Large intestine (tissue), 3 donors: ENCODE data around the gene ZBTB43. TPM values are rescaled to one million over a fixed set of nuclear protein-coding genes. Genes with fewer than 3 reads are reported as not detected.

Experiments
- DNase-seq, 2 donors: peaks; one replicate each; pipeline versions ENCODE4 v3.0.0 to v3.0.0-alpha.2; 2013
- H3K27ac ChIP-seq: one replicate; pipeline ENCODE4 v1.5.1; 2013; ENCODE audit warnings: low read length
- H3K27me3 ChIP-seq: 2 replicates; pipeline ENCODE4 v1.6.1; 2013; ENCODE audit warnings: low read length; ENCODE audit not compliant: control insufficient read depth, insufficient read depth
- H3K36me3 ChIP-seq: 2 replicates; pipeline ENCODE4 v1.6.1; 2013; ENCODE audit warnings: low read length; ENCODE audit not compliant: control insufficient read depth, insufficient read depth
- H3K4me1 ChIP-seq: one replicate; pipeline ENCODE4 v1.6.1; 2013; ENCODE audit warnings: low read length; ENCODE audit not compliant: control insufficient read depth, insufficient read depth
- H3K4me3 ChIP-seq: one replicate; pipeline ENCODE4 v1.5.1; 2013; ENCODE audit warnings: low read length
- H3K9me3 ChIP-seq: one replicate; pipeline ENCODE4 v1.6.1; 2013; ENCODE audit warnings: mild to moderate bottlenecking, low read depth, low read length, moderate library complexity; ENCODE audit not compliant: control insufficient read depth
- WGBS: methylation state at CpG from one replicate; pipeline ENCODE4 v1.1.5; 2013; ENCODE audit warnings: low lambda C conversion rate; ENCODE audit not compliant: insufficient coverage; 5-methylcytosine and 5-hydroxymethylcytosine counted together
- polyA plus RNA-seq: library from polyadenylated mRNA; unstranded; fragments of 120-200 nt; gene quantifications from one replicate; pipeline ENCODE4 v1.2.1, GENCODE V29; 2013

ZBTB43 gene
- polyA plus RNA-seq, 1 donor, result 11.7 TPM

- H3K27ac ChIP-seq, result peak overlapping the region; percentile 86
- H3K9me3 ChIP-seq, result no peaks in the 10 kb centered on the region
- no CpG with 5 or more reads among the region's 11 CpGs for WGBS
- no peaks in the 10 kb centered on the region for H3K27me3 ChIP-seq
- H3K36me3 ChIP-seq, result peaks cover 22% of the 10 kb centered on the region
- peak in 1 of 2 donors; percentile 47 for DNase-seq
- peaks cover 16% of the 10 kb centered on the region for H3K4me1 ChIP-seq
- H3K4me3 ChIP-seq, result peak overlapping the region; percentile 81
These were observed 57.4 kb downstream of the ZBTB43 start for GRCh38 chr9:126862104-126862761.

GRCh38 chr9:126864771-126865170 is 59.9 kb downstream of the ZBTB43 start:
- Histone ChIP-seq H3K4me1 (peaks cover 14% of the 10 kb centered on the region), H3K27me3 (no peaks in the 10 kb centered on the region), H3K9me3 (no peaks in the 10 kb centered on the region), H3K27ac (no peak overlapping the region), H3K4me3 (no peak overlapping the region), H3K36me3 (peaks cover 39% of the 10 kb centered on the region)
- 100% methylated on average over 1 of the region's 2 CpGs for WGBS
- DNase-seq, result no peak

DNA sequence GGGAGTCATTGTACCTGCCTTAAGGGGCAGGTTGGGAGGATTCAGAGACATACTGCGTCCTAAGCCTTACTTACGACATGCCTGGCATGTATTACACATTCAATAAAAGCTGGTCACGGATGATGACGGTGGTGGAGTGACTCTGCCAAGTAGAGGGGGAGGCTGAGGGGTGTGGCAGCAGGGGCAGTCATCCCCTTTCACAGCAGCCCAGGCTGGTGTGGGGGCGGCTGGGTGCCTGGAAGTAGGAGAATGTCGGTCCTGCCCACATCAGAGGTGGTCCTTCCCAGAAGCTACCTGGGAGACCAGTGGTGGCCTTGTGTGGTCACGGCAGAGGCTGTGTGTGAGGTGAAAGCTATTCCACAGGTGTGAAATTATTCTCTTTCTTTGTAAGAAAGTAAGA is 64.5 kb downstream of the ZBTB43 start:
- WGBS, result 67% methylated on average over 1 of the region's 7 CpGs

GRCh38 chr9:126872516-126872915 is 67.7 kb downstream of the ZBTB43 start:
- H3K9me3 ChIP-seq, result no peaks in the 10 kb centered on the region
- peaks cover 20% of the 10 kb centered on the region for H3K36me3 ChIP-seq
- no peaks in the 10 kb centered on the region for H3K27me3 ChIP-seq
- H3K4me1 ChIP-seq, result no peaks in the 10 kb centered on the region
- WGBS, result 94% methylated on average over 2 of the region's 4 CpGs
- DNase-seq, result no peak
- no peak overlapping the region for H3K27ac ChIP-seq
- H3K4me3 ChIP-seq, result no peak overlapping the region

More for the DNA sequence above, 64.5 kb downstream of the ZBTB43 start:
- Histone ChIP-seq H3K4me3 (no peak overlapping the region), H3K36me3 (peaks cover 35% of the 10 kb centered on the region), H3K27me3 (no peaks in the 10 kb centered on the region), H3K9me3 (no peaks in the 10 kb centered on the region), H3K27ac (no peak overlapping the region), H3K4me1 (no peaks in the 10 kb centered on the region)
- DNase-seq, result no peak

GRCh38 chr9:126874546-126875314 is 69.9 kb downstream of the ZBTB43 start:
- no peak for DNase-seq
- 67% methylated on average over 1 of the region's 9 CpGs for WGBS
- H3K4me3 ChIP-seq, result no peak overlapping the region
- no peaks in the 10 kb centered on the region for H3K9me3 ChIP-seq
- H3K27me3 ChIP-seq, result no peaks in the 10 kb centered on the region
- H3K4me1 ChIP-seq, result no peaks in the 10 kb centered on the region
- no peak overlapping the region for H3K27ac ChIP-seq
- H3K36me3 ChIP-seq, result peaks cover 12% of the 10 kb centered on the region

DNA sequence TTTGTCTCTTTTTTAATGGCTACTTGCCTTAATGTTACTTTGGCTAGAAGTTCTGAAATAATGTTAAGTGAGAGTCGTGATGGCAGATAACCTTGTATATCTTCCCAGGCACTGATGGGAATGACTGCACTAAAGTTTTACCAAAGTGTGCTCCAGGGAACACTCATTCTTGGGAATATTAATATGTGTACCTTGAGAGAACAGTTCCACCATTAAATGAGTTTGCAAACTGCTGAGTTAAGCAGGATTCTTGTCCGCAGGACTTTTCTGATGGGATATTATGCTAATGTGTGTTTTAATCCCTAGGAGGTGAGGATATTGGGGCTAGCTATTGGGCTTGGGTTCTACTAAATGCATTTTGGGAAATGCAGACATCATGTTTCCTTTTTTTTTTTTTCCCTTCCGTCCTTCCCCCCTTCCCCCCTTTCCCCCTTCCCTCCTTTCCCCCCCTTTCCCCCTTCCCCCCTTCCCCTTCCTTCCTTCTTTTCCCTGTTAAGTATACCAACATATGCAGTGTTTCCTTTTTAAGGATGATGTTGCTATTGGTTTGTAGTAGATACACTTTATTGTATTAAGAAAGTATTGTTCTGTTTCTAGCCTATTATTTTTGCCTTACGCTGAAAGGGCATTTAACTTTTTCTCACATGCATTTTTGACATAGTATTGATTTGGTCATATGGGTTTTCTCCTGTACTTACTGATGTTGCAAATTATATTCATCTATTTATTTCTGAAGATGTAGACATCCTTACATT is 71.1 kb downstream of the ZBTB43 start:
- Histone ChIP-seq H3K36me3 (peaks cover 24% of the 10 kb centered on the region), H3K27ac (no peak overlapping the region), H3K9me3 (no peaks in the 10 kb centered on the region), H3K4me3 (no peak overlapping the region), H3K27me3 (no peaks in the 10 kb centered on the region), H3K4me1 (no peaks in the 10 kb centered on the region)
- WGBS, result no CpG with 5 or more reads among the region's 4 CpGs
- DNase-seq, result no peak

GRCh38 chr9:126876531-126876930 is 71.7 kb downstream of the ZBTB43 start:
- DNase-seq, result no peak
- Histone ChIP-seq H3K4me1 (no peaks in the 10 kb centered on the region), H3K36me3 (peaks cover 28% of the 10 kb centered on the region), H3K4me3 (no peak overlapping the region), H3K27ac (no peak overlapping the region), H3K9me3 (no peaks in the 10 kb centered on the region), H3K27me3 (no peaks in the 10 kb centered on the region)
- WGBS, result 95% methylated on average over 3 of the region's 4 CpGs

DNA sequence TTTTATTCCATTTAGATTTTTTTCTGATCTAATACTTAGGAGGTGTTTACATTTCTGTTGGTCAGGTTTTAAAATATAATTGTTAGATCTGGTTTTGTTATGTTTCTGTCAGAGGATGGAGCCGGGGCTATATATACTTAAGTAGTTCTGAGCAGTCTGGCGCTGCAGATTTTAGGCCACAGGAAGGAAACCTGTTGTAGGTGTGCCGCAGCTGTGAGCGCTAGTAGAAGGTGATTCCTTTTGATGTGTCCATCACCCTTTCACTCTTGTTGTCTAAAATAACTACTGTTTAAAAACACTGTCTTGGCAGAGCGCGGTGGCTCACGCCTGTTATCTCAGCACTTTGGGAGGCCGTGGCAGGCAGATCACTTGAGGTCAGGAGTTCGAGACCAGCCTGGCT is 72.6 kb downstream of the ZBTB43 start:
- H3K4me1 ChIP-seq, result no peaks in the 10 kb centered on the region
- no CpG with 5 or more reads among the region's 9 CpGs for WGBS
- H3K4me3 ChIP-seq, result no peak overlapping the region
- DNase-seq, result no peak
- no peaks in the 10 kb centered on the region for H3K9me3 ChIP-seq
- peaks cover 32% of the 10 kb centered on the region for H3K36me3 ChIP-seq
- H3K27me3 ChIP-seq, result no peaks in the 10 kb centered on the region
- H3K27ac ChIP-seq, result no peak overlapping the region

- no CpG with 5 or more reads among the region's 9 CpGs for WGBS
- peaks cover 34% of the 10 kb centered on the region for H3K36me3 ChIP-seq
- no peak overlapping the region for H3K4me3 ChIP-seq
- no peak for DNase-seq
- H3K27ac ChIP-seq, result no peak overlapping the region
- no peaks in the 10 kb centered on the region for H3K27me3 ChIP-seq
- H3K4me1 ChIP-seq, result peaks cover 4% of the 10 kb centered on the region
- H3K9me3 ChIP-seq, result no peaks in the 10 kb centered on the region
These were observed 74.4 kb downstream of the ZBTB43 start for GRCh38 chr9:126879288-126879687.

DNA sequence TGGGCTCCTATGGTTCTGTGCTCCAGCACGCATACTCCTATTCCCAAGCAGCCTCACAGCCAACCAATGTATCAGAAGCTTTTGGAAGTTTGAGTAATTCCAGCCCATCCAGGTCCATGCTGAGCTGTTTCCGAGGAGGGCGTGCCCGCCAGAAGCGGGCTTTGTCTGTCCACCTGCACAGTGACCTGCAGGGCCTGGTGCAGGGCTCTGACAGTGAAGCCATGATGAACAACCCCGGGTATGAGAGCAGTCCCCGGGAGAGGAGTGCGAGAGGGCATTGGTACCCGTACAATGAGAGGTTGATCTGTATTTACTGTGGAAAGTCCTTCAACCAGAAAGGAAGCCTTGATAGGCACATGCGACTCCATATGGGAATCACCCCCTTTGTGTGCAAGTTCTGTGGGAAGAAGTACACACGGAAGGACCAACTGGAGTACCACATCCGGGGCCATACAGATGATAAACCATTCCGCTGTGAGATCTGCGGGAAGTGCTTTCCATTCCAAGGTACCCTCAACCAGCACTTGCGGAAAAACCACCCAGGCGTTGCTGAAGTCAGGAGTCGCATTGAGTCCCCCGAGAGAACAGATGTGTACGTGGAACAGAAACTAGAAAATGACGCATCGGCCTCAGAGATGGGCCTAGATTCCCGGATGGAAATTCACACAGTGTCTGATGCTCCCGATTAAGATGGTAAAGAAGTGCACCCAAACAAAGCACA is 75.5 kb downstream of the ZBTB43 start:
- WGBS, result no CpG with 5 or more reads among the region's 23 CpGs
- Histone ChIP-seq H3K4me3 (no peak overlapping the region), H3K36me3 (peaks cover 34% of the 10 kb centered on the region), H3K9me3 (no peaks in the 10 kb centered on the region), H3K4me1 (peaks cover 4% of the 10 kb centered on the region), H3K27me3 (no peaks in the 10 kb centered on the region), H3K27ac (no peak overlapping the region)
- DNase-seq, result no peak
